HepG2 (cell line): Measurements from ENCODE around the gene UBE2D4. TPM values are rescaled to one million over a fixed set of nuclear protein-coding genes. Genes with fewer than 3 reads are reported as not detected.

Source experiments
- FOSL2 ChIP-seq: sonication (generic); formaldehyde crosslinking; IDR thresholded peaks from 2 replicates; pipeline ENCODE4 v1.4.0; 2020; ENCODE audit warnings: missing genetic modification reagents
- IKZF1 ChIP-seq: fragments of 450-650 bp; IDR thresholded peaks from 2 replicates; pipeline ENCODE4 v1.7.1; 2016
- PCBP2 ChIP-seq: fragments of 200-400 bp; formaldehyde crosslinking; optimal IDR thresholded peaks from 2 replicates; pipeline ENCODE3; 2018; ENCODE audit warnings: low read length, low read depth; ENCODE audit not compliant: poor library complexity, severe bottlenecking
- PHF8 ChIP-seq: sonication (generic); formaldehyde crosslinking; IDR thresholded peaks from 2 replicates; pipeline ENCODE4 v1.5.0; 2020; ENCODE audit warnings: missing genetic modification reagents
- SNAI1 ChIP-seq: sonication (generic); formaldehyde crosslinking; IDR thresholded peaks from 2 replicates; pipeline ENCODE4 v1.5.0; 2020; ENCODE audit warnings: mild to moderate bottlenecking, missing genetic modification reagents, borderline replicate concordance
- SP2 ChIP-seq: sonication (generic); formaldehyde crosslinking; IDR thresholded peaks from 2 replicates; pipeline ENCODE4 v1.5.1; 2020; ENCODE audit warnings: mild to moderate bottlenecking, missing genetic modification reagents
- ZNF510 ChIP-seq: sonication (generic); formaldehyde crosslinking; IDR thresholded peaks from 2 replicates; pipeline ENCODE4 v1.4.0; 2020; ENCODE audit warnings: low read depth, mild to moderate bottlenecking, missing genetic modification reagents
- ZNF558 ChIP-seq: sonication (generic); formaldehyde crosslinking; IDR thresholded peaks from 2 replicates; pipeline ENCODE4 v1.9.0; 2022; ENCODE audit warnings: mild to moderate bottlenecking, missing genetic modification reagents, borderline replicate concordance
- ZNF672 ChIP-seq: sonication (generic); formaldehyde crosslinking; IDR thresholded peaks from 2 replicates; pipeline ENCODE4 v1.8.1; 2022; ENCODE audit warnings: missing genetic modification reagents
- ZNF749 ChIP-seq: sonication (generic); formaldehyde crosslinking; IDR thresholded peaks from 2 replicates; pipeline ENCODE4 v1.8.0; 2022; ENCODE audit warnings: mild to moderate bottlenecking, missing genetic modification reagents, moderate library complexity, borderline replicate concordance
- ZNF891 ChIP-seq: sonication (generic); formaldehyde crosslinking; IDR thresholded peaks from 2 replicates; pipeline ENCODE4 v1.5.0; 2020; ENCODE audit warnings: mild to moderate bottlenecking, missing genetic modification reagents
- polyA plus RNA-seq, 8 experiments: library from polyadenylated mRNA; depleted of rRNA in 3 of 8; stranded (reverse) in 7 of 8; unstranded in 1 of 8; fragments of >200 nt; fragmentation: Illumina TruSeq in 4 of 8; extraction: Trizol in 4 of 8; gene quantifications; 2 replicates each; pipeline versions ENCODE4 v1.2.1 to v1.2.3, GENCODE V29; 2011 to 2016; ENCODE audit warnings: low read depth in 4 of 8, missing spikeins in 1 of 8, mixed read lengths in 1 of 8; ENCODE audit not compliant: insufficient read depth in 1 of 8
- total RNA-seq, 5 experiments: library from RNA; depleted of rRNA; stranded (reverse); fragments of >200 nt; fragmentation: Illumina TruSeq; extraction: Trizol; gene quantifications; 2 replicates each; pipeline ENCODE4 v1.2.3, GENCODE V29; 2016; ENCODE audit warnings: low read depth in 1 of 5
- TF ChIP-seq, protein P1 (sequence below): sonication (generic); formaldehyde crosslinking; IDR thresholded peaks from 2 replicates; pipeline ENCODE4 v1.8.0; 2022; ENCODE audit warnings: low read depth, missing genetic modification reagents
- TF ChIP-seq, protein P2 (sequence below): sonication (generic); formaldehyde crosslinking; IDR thresholded peaks from 2 replicates; pipeline ENCODE4 v1.8.0; 2022; ENCODE audit warnings: missing genetic modification reagents, mild to moderate bottlenecking, borderline replicate concordance
- TF ChIP-seq, protein P3 (sequence below): sonication (generic); formaldehyde crosslinking; IDR thresholded peaks from 2 replicates; pipeline ENCODE4 v1.8.0; 2022; ENCODE audit warnings: mild to moderate bottlenecking, missing genetic modification reagents
- TF ChIP-seq, protein P4 (sequence below): sonication (generic); formaldehyde crosslinking; IDR thresholded peaks from 2 replicates; pipeline ENCODE4 v1.8.0; 2022; ENCODE audit warnings: missing genetic modification reagents, mild to moderate bottlenecking, moderate library complexity, borderline replicate concordance
- TF ChIP-seq, protein P5 (sequence below): sonication (generic); formaldehyde crosslinking; IDR thresholded peaks from 2 replicates; pipeline ENCODE4 v1.9.0; 2021; ENCODE audit warnings: missing genetic modification reagents, borderline replicate concordance

The UBE2D4 gene
- total and polyA plus RNA-seq, 2 of the 13 experiments (the other 11 are each of a cell fraction or from before 2014, with no cell fraction given): 9.9 to 16.0 TPM

DNA sequence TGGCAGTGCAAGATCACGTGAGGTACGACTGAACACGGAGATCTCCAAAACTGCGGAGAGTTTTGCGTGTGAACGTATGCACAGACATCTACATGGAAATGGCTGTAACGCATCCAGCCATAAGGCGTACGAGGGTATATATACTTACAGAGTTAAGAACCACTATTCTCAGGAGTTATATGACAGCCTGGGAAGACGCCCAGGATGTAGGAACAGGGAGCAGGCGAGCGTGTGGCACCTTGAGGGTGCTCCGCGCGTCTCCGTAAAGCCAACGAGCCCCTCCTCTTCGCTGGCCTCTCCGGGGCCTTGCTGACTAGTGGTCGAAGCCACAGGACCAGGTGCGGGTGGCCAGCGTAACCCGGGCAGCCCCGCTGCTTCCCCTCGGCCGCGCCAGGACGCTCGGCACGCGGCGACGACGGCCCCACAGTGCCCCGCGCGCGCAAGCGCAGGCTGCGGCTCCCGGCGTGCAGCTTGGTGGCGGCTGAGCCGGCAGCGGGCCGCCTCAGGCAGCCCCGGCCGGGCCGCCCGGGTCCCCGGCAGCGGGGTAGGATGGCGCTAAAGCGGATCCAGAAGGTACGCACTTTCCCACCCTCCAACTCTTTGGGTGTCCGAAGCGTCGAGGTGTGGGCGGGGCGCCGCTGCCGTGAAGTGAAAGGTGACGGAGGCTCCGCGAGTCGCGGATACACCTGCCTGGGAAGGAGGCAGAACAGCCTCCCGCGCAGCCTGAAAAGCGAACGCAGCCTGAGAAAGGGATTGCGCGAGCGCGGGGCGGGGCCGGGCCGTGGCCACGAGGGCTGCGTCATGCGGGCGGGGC lies at the start of gene UBE2D4 (continued):
- TF ChIP-seq, protein P1, sequence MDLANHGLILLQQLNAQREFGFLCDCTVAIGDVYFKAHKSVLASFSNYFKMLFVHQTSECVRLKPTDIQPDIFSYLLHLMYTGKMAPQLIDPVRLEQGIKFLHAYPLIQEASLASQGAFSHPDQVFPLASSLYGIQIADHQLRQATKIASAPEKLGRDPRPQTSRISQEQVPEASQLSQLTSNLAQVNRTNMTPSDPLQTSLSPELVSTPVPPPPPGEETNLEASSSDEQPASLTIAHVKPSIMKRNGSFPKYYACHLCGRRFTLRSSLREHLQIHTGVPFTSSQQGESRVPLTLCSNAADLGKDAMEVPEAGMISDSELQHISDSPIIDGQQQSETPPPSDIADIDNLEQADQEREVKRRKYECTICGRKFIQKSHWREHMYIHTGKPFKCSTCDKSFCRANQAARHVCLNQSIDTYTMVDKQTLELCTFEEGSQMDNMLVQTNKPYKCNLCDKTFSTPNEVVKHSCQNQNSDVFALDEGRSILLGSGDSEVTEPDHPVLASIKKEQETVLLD (CRISPR knock-in tag): peak; percentile 57; the same call in 1 of the 2 replicates
- TF ChIP-seq ZNF891 (CRISPR knock-in tag): peak; percentile 99
- no peak for TF ChIP-seq SP2 (CRISPR knock-in tag)
- peak; percentile 97 for TF ChIP-seq ZNF749 (CRISPR knock-in tag)
- peak; percentile 43 for TF ChIP-seq FOSL2
- TF ChIP-seq, protein P2, sequence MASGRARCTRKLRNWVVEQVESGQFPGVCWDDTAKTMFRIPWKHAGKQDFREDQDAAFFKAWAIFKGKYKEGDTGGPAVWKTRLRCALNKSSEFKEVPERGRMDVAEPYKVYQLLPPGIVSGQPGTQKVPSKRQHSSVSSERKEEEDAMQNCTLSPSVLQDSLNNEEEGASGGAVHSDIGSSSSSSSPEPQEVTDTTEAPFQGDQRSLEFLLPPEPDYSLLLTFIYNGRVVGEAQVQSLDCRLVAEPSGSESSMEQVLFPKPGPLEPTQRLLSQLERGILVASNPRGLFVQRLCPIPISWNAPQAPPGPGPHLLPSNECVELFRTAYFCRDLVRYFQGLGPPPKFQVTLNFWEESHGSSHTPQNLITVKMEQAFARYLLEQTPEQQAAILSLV (CRISPR knock-in tag): peak; percentile 92; the same call in 1 of the 2 replicates
- peak; percentile 68; the same call in 1 of the 2 replicates for TF ChIP-seq ZNF558 (CRISPR knock-in tag)
- TF ChIP-seq IKZF1: no peak
- no peak for TF ChIP-seq SNAI1 (CRISPR knock-in tag)
- no peak for TF ChIP-seq PCBP2
- no peak for TF ChIP-seq ZNF672 (CRISPR knock-in tag)
- TF ChIP-seq, protein P3, sequence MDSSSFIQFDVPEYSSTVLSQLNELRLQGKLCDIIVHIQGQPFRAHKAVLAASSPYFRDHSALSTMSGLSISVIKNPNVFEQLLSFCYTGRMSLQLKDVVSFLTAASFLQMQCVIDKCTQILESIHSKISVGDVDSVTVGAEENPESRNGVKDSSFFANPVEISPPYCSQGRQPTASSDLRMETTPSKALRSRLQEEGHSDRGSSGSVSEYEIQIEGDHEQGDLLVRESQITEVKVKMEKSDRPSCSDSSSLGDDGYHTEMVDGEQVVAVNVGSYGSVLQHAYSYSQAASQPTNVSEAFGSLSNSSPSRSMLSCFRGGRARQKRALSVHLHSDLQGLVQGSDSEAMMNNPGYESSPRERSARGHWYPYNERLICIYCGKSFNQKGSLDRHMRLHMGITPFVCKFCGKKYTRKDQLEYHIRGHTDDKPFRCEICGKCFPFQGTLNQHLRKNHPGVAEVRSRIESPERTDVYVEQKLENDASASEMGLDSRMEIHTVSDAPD (CRISPR knock-in tag): 0 out of 2 replicates have a peak, but pooled peaks have one; percentile 68
- TF ChIP-seq, protein P4, sequence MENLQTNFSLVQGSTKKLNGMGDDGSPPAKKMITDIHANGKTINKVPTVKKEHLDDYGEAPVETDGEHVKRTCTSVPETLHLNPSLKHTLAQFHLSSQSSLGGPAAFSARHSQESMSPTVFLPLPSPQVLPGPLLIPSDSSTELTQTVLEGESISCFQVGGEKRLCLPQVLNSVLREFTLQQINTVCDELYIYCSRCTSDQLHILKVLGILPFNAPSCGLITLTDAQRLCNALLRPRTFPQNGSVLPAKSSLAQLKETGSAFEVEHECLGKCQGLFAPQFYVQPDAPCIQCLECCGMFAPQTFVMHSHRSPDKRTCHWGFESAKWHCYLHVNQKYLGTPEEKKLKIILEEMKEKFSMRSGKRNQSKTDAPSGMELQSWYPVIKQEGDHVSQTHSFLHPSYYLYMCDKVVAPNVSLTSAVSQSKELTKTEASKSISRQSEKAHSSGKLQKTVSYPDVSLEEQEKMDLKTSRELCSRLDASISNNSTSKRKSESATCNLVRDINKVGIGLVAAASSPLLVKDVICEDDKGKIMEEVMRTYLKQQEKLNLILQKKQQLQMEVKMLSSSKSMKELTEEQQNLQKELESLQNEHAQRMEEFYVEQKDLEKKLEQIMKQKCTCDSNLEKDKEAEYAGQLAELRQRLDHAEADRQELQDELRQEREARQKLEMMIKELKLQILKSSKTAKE (CRISPR knock-in tag): no peak
- TF ChIP-seq, protein P5, sequence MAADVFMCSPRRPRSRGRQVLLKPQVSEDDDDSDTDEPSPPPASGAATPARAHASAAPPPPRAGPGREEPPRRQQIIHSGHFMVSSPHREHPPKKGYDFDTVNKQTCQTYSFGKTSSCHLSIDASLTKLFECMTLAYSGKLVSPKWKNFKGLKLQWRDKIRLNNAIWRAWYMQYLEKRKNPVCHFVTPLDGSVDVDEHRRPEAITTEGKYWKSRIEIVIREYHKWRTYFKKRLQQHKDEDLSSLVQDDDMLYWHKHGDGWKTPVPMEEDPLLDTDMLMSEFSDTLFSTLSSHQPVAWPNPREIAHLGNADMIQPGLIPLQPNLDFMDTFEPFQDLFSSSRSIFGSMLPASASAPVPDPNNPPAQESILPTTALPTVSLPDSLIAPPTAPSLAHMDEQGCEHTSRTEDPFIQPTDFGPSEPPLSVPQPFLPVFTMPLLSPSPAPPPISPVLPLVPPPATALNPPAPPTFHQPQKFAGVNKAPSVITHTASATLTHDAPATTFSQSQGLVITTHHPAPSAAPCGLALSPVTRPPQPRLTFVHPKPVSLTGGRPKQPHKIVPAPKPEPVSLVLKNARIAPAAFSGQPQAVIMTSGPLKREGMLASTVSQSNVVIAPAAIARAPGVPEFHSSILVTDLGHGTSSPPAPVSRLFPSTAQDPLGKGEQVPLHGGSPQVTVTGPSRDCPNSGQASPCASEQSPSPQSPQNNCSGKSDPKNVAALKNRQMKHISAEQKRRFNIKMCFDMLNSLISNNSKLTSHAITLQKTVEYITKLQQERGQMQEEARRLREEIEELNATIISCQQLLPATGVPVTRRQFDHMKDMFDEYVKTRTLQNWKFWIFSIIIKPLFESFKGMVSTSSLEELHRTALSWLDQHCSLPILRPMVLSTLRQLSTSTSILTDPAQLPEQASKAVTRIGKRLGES (CRISPR knock-in tag): no peak
- peak; percentile 96 for TF ChIP-seq PHF8 (CRISPR knock-in tag)
- peak; percentile 81; the same call in 1 of the 2 replicates for TF ChIP-seq ZNF510 (CRISPR knock-in tag)
